ENCODE measurements around the gene SLC12A7.

Gene SLC12A7

DNA sequence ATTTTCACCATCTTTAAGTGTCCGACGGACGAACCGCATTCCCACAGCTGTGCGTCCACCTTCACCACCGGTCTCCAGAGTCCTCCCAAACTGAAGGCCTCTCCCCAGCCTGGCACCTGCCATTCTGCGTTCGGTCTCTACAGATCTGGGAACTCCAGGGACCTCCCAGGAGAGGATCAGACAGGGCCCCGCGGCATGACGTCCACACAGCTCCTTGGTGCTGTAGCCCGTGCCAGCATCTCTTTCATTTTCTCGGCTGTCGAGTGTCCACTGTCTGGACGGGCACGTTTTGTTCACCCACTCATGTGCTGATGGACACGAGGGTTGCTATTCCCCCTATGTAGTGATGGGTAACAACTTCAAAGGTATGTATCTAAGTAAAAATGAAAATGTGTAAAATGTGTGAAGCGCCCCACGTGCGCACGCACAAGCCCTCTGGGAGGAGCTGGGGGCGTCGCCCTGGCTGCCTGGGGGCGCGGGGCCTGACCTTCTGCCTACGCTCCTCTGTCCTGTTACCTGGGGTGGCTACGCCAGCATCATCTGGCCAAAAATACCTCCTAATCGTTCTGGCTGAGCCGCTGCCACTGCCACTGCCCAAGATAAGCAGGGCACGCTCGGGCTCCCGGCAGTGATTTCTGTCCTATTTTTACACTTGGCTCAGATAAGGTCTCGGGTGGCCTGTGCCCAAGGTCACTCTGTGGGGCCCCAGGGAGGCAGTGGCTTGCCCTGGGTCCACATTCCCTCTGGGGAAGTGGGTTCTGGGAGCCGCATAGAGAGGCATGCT, 10.8 kb upstream of the SLC12A7 start:
- no peak overlapping the region for H3K27ac ChIP-seq
- TF ChIP-seq, protein P1, sequence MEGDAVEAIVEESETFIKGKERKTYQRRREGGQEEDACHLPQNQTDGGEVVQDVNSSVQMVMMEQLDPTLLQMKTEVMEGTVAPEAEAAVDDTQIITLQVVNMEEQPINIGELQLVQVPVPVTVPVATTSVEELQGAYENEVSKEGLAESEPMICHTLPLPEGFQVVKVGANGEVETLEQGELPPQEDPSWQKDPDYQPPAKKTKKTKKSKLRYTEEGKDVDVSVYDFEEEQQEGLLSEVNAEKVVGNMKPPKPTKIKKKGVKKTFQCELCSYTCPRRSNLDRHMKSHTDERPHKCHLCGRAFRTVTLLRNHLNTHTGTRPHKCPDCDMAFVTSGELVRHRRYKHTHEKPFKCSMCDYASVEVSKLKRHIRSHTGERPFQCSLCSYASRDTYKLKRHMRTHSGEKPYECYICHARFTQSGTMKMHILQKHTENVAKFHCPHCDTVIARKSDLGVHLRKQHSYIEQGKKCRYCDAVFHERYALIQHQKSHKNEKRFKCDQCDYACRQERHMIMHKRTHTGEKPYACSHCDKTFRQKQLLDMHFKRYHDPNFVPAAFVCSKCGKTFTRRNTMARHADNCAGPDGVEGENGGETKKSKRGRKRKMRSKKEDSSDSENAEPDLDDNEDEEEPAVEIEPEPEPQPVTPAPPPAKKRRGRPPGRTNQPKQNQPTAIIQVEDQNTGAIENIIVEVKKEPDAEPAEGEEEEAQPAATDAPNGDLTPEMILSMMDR (conservative IDR thresholded peaks at IDR 0.05) = no peak
- TF ChIP-seq ZFX (IDR thresholded peaks at IDR 0.05) = no peak

DNA sequence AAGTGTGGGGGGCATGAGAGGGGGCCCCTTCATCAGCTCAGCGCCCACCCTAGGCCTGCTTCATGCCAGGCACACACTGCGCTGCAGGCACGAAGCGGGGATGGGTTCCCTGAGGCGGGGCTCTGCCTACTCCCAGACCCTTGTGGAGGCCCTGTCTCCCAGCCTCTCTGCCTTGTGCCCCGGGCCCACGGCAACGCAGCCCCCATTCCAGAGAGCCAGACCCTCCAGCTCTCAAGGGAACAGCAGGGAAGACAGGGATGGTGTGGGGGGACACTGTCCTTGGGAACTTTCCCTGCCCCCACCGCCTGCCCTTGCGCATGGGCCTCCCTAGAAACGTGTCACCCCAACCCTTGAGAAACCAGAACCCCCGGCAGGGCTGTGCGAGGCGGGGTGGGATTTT, 10.0 kb upstream of the SLC12A7 start:
- H3K27ac ChIP-seq = no peak overlapping the region
- TF ChIP-seq, protein P1 (conservative IDR thresholded peaks at IDR 0.05) = no peak
- TF ChIP-seq ZFX (IDR thresholded peaks at IDR 0.05) = no peak

DNA sequence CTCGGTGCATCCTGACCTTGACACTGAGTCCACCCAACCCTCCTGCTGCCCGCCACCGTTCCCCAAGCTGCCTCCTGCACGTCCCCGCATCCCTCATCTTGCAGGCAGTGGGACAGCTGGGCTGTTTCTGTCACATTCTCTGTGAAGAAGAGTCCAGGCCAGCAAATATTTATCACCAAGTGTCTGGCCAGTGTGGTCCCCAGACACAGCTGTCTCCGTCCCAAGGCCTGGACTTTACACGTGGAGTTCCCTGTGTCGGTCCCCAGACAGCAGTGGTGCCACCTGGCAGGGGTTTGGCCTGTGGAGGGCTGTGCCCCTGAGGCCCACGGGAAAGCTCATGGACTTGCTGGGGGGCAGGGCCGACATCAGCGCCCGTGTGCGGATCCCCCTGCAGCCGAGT, 9.2 kb upstream of the SLC12A7 start:
- no peak overlapping the region for H3K27ac ChIP-seq
- TF ChIP-seq ZFX (IDR thresholded peaks at IDR 0.05) = no peak
- TF ChIP-seq, protein P1 (conservative IDR thresholded peaks at IDR 0.05) = no peak

DNA sequence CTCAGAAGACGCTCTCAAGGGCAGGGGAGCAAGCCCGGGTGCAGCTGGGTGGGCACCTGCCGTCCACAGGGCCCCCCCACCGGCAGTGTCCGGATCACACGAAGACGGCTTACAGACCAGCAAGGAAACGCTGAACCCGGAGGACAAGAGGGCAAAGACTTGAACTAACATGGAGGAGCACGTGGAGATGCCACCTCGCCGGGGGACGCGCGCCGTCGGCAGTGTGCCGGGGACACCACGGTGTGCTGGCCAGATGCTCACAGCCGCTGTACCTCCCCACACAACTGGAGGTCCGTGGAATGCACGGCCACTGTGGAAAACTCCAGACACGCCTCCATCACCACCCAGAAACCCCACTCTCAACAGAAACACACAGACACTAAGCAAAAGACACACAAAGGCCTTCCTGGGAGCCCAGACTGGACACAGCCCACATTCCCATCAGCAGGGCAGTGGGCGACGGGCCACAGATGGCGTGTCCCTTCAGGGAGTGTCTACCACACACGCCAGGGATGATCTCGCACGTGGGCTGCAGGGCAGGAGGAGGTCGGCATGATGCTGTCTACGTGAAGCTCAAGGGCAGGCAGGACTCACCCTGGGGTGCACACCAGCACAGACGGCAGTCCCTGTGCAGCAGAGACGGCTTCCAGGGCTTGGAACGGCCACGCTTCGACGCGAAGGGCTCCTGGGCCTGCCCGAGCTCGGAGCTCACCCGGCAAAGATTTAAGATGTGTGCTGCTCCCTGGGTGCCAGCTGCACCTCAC, 8.6 kb upstream of the SLC12A7 start:
- no peak for TF ChIP-seq ZFX (IDR thresholded peaks at IDR 0.05)
- TF ChIP-seq, protein P1 (conservative IDR thresholded peaks at IDR 0.05) = no peak
- H3K27ac ChIP-seq = no peak overlapping the region

DNA sequence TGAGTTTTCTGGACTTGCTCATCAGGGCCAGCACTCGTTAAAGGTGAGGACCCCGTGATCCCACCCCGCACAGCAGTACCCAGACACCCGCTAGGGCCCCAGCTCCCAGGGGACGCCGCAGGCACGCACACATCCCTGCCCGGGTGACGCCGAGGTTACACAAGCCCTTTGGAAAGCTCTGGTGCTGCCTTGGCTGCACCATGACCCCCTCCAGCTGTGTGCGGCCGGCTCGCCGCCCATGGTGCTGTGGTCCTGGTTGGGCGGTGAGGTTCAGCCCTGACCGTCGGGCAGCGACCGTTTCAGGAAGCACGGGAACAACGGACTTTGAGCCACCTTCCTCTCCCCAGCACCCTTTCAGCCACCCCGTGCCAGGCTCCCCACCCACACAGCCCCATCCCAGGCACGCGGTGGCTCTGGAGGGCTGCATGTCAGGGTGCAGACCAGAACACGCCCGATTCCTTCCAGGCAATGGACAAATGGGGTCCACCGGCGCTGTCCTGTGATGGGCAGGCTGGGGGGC, 7.5 kb upstream of the SLC12A7 start:
- TF ChIP-seq, protein P1 (conservative IDR thresholded peaks at IDR 0.05) = no peak
- TF ChIP-seq ZFX (IDR thresholded peaks at IDR 0.05) = no peak
- no peak overlapping the region; the same call in 1 of the 2 replicates for H3K27ac ChIP-seq

DNA sequence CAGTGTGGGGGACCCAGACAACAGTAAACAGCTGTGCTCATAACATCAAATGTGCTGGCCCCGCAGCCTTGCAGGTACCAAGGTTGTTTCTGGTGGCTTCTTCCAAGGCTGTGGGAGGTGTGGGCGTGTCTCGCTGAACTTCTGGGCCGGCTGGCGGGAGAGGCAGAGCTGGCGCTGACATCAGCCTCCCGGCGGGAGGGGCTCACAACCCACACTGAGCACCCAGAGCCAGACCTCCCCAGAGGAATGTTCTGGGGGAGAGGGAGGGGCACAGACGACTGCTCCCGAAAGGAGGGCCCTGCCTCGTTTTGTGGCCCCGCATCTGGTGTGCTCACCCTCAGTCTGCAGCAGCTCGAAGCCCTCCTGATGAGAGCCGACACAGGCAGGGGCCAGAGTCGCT, 6.9 kb upstream of the SLC12A7 start:
- H3K27ac ChIP-seq = peak overlapping the region; percentile 3; the same call in 1 of the 2 replicates
- TF ChIP-seq, protein P1 (conservative IDR thresholded peaks at IDR 0.05) = no peak
- no peak for TF ChIP-seq ZFX (IDR thresholded peaks at IDR 0.05)

DNA sequence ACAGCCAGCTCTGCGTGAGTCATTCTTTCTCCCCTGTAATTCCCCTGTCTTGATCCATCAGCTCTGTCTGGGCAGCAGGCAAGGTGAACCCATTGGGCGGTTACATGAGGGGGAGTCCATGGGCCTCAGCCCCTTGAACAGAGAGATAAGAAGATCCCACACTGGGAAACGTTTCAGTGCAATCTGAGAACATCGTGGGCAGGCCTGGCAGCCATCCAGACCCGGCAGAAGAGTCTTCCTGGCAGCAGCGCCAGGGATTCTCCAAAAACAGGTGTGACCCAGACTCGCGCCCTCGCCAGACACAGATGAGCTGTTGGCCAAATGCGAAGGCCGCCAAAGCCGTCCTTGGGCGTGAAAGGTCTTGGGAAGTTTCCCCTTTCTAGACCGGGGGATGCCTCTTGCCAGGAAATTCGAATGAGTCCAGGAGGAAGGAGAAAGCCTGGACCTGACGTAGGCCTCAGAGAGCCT, 6.4 kb upstream of the SLC12A7 start:
- peak overlapping the region; percentile 3; the same call in 1 of the 2 replicates for H3K27ac ChIP-seq
- no peak for TF ChIP-seq ZFX (IDR thresholded peaks at IDR 0.05)
- TF ChIP-seq, protein P1 (conservative IDR thresholded peaks at IDR 0.05) = no peak
